B cell (primary cell): ENCODE results near the gene GRK3. TPM values are rescaled to one million over a fixed set of nuclear protein-coding genes. Genes with fewer than 3 reads are reported as not detected.
A peak's percentile ranks its signal among the peaks of the same experiment; 100 is the strongest.

Experiments
- ATAC-seq: fragments of 200-7000 bp; cut with Tn5 transposase; one replicate; pipeline ENCODE4 v1.10.0; 2021; ENCODE audit warnings: low read depth, mild to moderate bottlenecking, moderate number of reproducible peaks, moderate library complexity
- CTCF ChIA-PET: fragments of 350-600 bp; sonication (Branson Sonifier 250); formaldehyde crosslinking; loops from one replicate; lab custom pipeline; 2021; ENCODE audit warnings: antibody characterized with exemption, inconsistent platforms; lab: Charles Lee
- POLR2A ChIA-PET: fragments of 350-600 bp; sonication (Branson Sonifier 250); formaldehyde crosslinking; loops from one replicate; lab custom pipeline; 2021; ENCODE audit warnings: antibody characterized with exemption; lab: Charles Lee
- DNase-seq: peaks from one replicate; pipeline ENCODE4 v3.0.0; 2013
- H2AFZ ChIP-seq: 2 replicates; pipeline ENCODE4 v1.6.1; 2012; ENCODE audit warnings: mild to moderate bottlenecking, low read depth, low read length; ENCODE audit not compliant: insufficient read depth, poor library complexity, severe bottlenecking
- H3K27ac ChIP-seq, 2 donors: 1 replicate in 1 of 2; 2 replicates in 1 of 2; pipeline ENCODE4 v1.5.1; 2012 to 2013; ENCODE audit warnings: low read length in 2 of 2, mild to moderate bottlenecking in 2 of 2, moderate library complexity in 1 of 2
- H3K27me3 ChIP-seq, 4 experiments: fragments of 200-600 bp in 1 of 4; sonication (generic) in 1 of 4; replicated peaks in 1 of 4; 1 replicate in 2 of 4; 2 replicates in 2 of 4; pipeline versions ENCODE4 v1.6.1 to v1.7.0; 2013 to 2016; ENCODE audit warnings: low read length in 3 of 4, mild to moderate bottlenecking in 2 of 4, mixed read lengths in 1 of 4, moderate library complexity in 1 of 4; ENCODE audit not compliant: insufficient read depth in 4 of 4, control insufficient read depth in 3 of 4; ENCODE audit errors: control extremely low read depth in 1 of 4
- H3K36me3 ChIP-seq, 2 experiments: replicated peaks in 1 of 2; 1 replicate in 1 of 2; 2 replicates in 1 of 2; pipeline versions ENCODE4 v1.6.1 to v1.7.1; 2013; ENCODE audit warnings: low read length in 1 of 2; ENCODE audit not compliant: insufficient read depth in 2 of 2, control insufficient read depth in 1 of 2; ENCODE audit errors: control extremely low read depth in 1 of 2, extremely low read depth in 1 of 2
- H3K4me1 ChIP-seq, 2 donors: fragments of 200-600 bp in 1 of 2; sonication (generic) in 1 of 2; 1 replicate in 1 of 2; 2 replicates in 1 of 2; pipeline versions ENCODE4 v1.5.1 to v1.6.1; 2013 to 2017; ENCODE audit warnings: low read length in 2 of 2; ENCODE audit not compliant: control insufficient read depth in 2 of 2, insufficient read depth in 2 of 2
- H3K4me2 ChIP-seq: replicated peaks from 2 replicates; pipeline ENCODE3; 2012; ENCODE audit warnings: mild to moderate bottlenecking, low read depth, low read length; ENCODE audit not compliant: poor library complexity, severe bottlenecking
- H3K4me3 ChIP-seq, 5 experiments: fragments of 200-600 bp in 1 of 5; sonication (generic) in 1 of 5; 1 replicate in 3 of 5; 2 replicates in 2 of 5; pipeline versions ENCODE4 v1.5.1 to v1.7.0; 2011 to 2016; ENCODE audit warnings: low read length in 4 of 5, mild to moderate bottlenecking in 4 of 5, low read depth in 2 of 5, control low read depth in 1 of 5, moderate library complexity in 1 of 5; ENCODE audit not compliant: insufficient read depth in 1 of 5; ENCODE audit errors: control extremely low read depth in 1 of 5, extremely low read depth in 1 of 5
- H3K79me2 ChIP-seq: fragments of 200-600 bp; sonication (generic); one replicate; pipeline ENCODE4 v1.6.0; 2016; ENCODE audit warnings: low read length; ENCODE audit not compliant: control insufficient read depth, insufficient read depth
- H3K9ac ChIP-seq: fragments of 200-600 bp; sonication (generic); 2 replicates; pipeline ENCODE4 v1.6.1; 2017; ENCODE audit warnings: mild to moderate bottlenecking, low read length, moderate library complexity
- H3K9me3 ChIP-seq, 3 donors: one replicate each; pipeline versions ENCODE4 v1.6.1 to v1.7.1; 2013; ENCODE audit warnings: low read length in 2 of 3; ENCODE audit not compliant: control insufficient read depth in 2 of 3, insufficient read depth in 1 of 3; ENCODE audit errors: control extremely low read depth in 1 of 3
- H4K20me1 ChIP-seq: 2 replicates; pipeline ENCODE4 v1.6.0; 2012; ENCODE audit warnings: mild to moderate bottlenecking, low read length; ENCODE audit not compliant: insufficient read depth, control insufficient read depth, poor library complexity, severe bottlenecking
- H3K27ac Mint-ChIP-seq: one replicate; pipeline ENCODE4 v1.8.0; 2021; ENCODE audit warnings: mixed read lengths
- H3K27me3 Mint-ChIP-seq: one replicate; pipeline ENCODE4 v1.8.0; 2021; ENCODE audit warnings: mixed read lengths
- H3K4me1 Mint-ChIP-seq: one replicate; pipeline ENCODE4 v1.8.0; 2021; ENCODE audit warnings: mixed read lengths
- H3K4me3 Mint-ChIP-seq: one replicate; pipeline ENCODE4 v1.8.0; 2021; ENCODE audit warnings: mixed read lengths
- H3K9me3 Mint-ChIP-seq: one replicate; pipeline ENCODE4 v1.8.0; 2022; ENCODE audit warnings: mixed read lengths; ENCODE audit not compliant: insufficient read depth
- EZH2 ChIP-seq: IDR thresholded peaks from 2 replicates; pipeline ENCODE4 v1.6.1; 2012; ENCODE audit warnings: borderline replicate concordance, low read depth, mild to moderate bottlenecking, moderate library complexity, low read length; ENCODE audit not compliant: insufficient read depth, poor library complexity, severe bottlenecking
- WGBS: methylation state at CpG from one replicate; pipeline ENCODE4 v1.1.5; 2013; ENCODE audit warnings: missing lambda C conversion rate; ENCODE audit not compliant: insufficient coverage; 5-methylcytosine and 5-hydroxymethylcytosine counted together
- intact Hi-C: fragments of 100-400 bp; cut with micrococcal nuclease; formaldehyde crosslinking; loops from one replicate; pipeline ENCODE4 v1.10.0; 2022
- polyA plus RNA-seq: library from polyadenylated mRNA; depleted of rRNA; stranded (reverse); fragments of >200 nt; gene quantifications from 2 replicates; pipeline ENCODE4 v1.2.3, GENCODE V29; 2012
- total RNA-seq, 2 donors: library from RNA; stranded (reverse); fragments of 120-200 nt in 1 of 2; gene quantifications; 1 replicate in 1 of 2; 2 replicates in 1 of 2; pipeline versions ENCODE4 v1.2.3 to v1.2.4, GENCODE V29; 2013 to 2022
- TF ChIP-seq, protein P1 (sequence below): fragments of 200-600 bp; IDR thresholded peaks from one replicate; pipeline ENCODE4 v1.8.0; 2022; ENCODE audit warnings: antibody characterized with exemption, mild to moderate bottlenecking

Gene GRK3
- total and polyA plus RNA-seq, 2 donors (not counting 1 experiment from before 2014, with no cell fraction given), result 17.6 to 61.0 TPM

GRCh38 chr22:25658633-25659032 lies 94.2 kb downstream of the GRK3 start:
- Histone ChIP-seq H3K4me3 (no peak overlapping the region), H3K4me1 (peaks cover 14 to 35% of the 10 kb centered on the region in 2 donors), H4K20me1 (peaks cover 34% of the 10 kb centered on the region), H3K79me2 (peaks cover 84% of the 10 kb centered on the region), H3K27ac (peak overlapping the region in 1 of 2 donors; percentile 64), H3K9ac (no peak overlapping the region), H3K4me2 (no peak overlapping the region), H3K27me3 (no peaks in the 10 kb centered on the region), H3K36me3 (no peaks in the 10 kb centered on the region), H2AFZ (no peak overlapping the region), H3K9me3 (no peaks in the 10 kb centered on the region)
- ChIA-PET POLR2A (no interaction called here), CTCF (interaction anchor here (4.5 kb wide), 1 partner anchor 115 kb away, joined by 24 read pairs; no protein-coding TSS in a partner anchor)
- peaks cover 64% of the 10 kb centered on the region for H3K4me1 Mint-ChIP-seq
- H3K9me3 Mint-ChIP-seq, result no peaks in the 10 kb centered on the region
- WGBS, result 95% methylated on average over 4 of the region's 4 CpGs
- ATAC-seq (no peak), DNase-seq (no peak)
- intact Hi-C loops, result no loop called here
- H3K4me3 Mint-ChIP-seq, result no peak overlapping the region
- H3K27ac Mint-ChIP-seq, result peak overlapping the region; percentile 65
- TF ChIP-seq EZH2, result no peak
- TF ChIP-seq, protein P1, sequence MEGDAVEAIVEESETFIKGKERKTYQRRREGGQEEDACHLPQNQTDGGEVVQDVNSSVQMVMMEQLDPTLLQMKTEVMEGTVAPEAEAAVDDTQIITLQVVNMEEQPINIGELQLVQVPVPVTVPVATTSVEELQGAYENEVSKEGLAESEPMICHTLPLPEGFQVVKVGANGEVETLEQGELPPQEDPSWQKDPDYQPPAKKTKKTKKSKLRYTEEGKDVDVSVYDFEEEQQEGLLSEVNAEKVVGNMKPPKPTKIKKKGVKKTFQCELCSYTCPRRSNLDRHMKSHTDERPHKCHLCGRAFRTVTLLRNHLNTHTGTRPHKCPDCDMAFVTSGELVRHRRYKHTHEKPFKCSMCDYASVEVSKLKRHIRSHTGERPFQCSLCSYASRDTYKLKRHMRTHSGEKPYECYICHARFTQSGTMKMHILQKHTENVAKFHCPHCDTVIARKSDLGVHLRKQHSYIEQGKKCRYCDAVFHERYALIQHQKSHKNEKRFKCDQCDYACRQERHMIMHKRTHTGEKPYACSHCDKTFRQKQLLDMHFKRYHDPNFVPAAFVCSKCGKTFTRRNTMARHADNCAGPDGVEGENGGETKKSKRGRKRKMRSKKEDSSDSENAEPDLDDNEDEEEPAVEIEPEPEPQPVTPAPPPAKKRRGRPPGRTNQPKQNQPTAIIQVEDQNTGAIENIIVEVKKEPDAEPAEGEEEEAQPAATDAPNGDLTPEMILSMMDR, result no peak
- no peaks in the 10 kb centered on the region for H3K27me3 Mint-ChIP-seq

DNA sequence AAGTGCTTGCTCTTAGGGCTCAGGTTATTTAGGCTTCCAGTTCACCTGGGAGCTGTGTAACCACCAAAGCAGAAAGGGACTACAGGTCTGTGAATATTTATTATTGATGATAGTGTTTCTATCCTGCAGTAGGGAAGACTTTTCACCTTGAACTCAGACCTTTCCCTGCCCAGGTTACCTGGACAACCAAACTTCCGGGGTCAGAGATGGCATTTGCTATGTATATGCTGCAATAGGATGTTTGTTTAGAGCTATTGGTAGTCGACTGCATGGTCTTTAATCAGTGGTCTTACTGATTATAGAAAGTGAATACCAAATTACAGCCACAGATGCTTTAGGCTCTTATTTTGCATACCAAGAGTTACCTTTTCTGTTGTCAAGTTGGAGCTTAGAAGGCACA lies 94.9 kb downstream of the GRK3 start:
- Mint-ChIP-seq H3K4me1 (peaks cover 68% of the 10 kb centered on the region), H3K4me3 (no peak overlapping the region), H3K9me3 (no peaks in the 10 kb centered on the region), H3K27me3 (no peaks in the 10 kb centered on the region), H3K27ac (peak overlapping the region; percentile 65)
- intact Hi-C loops, result no loop called here
- H4K20me1 ChIP-seq, result peaks cover 35% of the 10 kb centered on the region
- DNase-seq, result no peak
- H2AFZ ChIP-seq, result no peak overlapping the region
- POLR2A ChIA-PET, result no interaction called here
- no peak for TF ChIP-seq EZH2
- TF ChIP-seq, protein P1, result no peak
- H3K9ac ChIP-seq, result no peak overlapping the region
- H3K9me3 ChIP-seq, result no peaks in the 10 kb centered on the region
- no peak for ATAC-seq
- peaks cover 87% of the 10 kb centered on the region for H3K79me2 ChIP-seq
- no CpG with 5 or more reads among the region's 2 CpGs for WGBS
- peak overlapping the region in 1 of 2 donors; percentile 27 for H3K27ac ChIP-seq
- H3K4me3 ChIP-seq, result no peak overlapping the region
- no peaks in the 10 kb centered on the region for H3K27me3 ChIP-seq
- H3K4me1 ChIP-seq, result peaks cover 14 to 35% of the 10 kb centered on the region in 2 donors
- CTCF ChIA-PET, result interaction anchor here (4.5 kb wide), 1 partner anchor 115 kb away, joined by 24 read pairs; no protein-coding TSS in a partner anchor
- peaks cover 0 to 2% of the 10 kb centered on the region in 2 experiments for H3K36me3 ChIP-seq
- no peak overlapping the region for H3K4me2 ChIP-seq
